CMK (cell line): ENCODE results near the gene ATG14.
"Not testable (repeated sequence)": the region's sequence is repeated elsewhere in the genome, so short reads cannot be mapped to it uniquely, and the experiment has no call there.

Source experiments
- DNase-seq: peaks from one replicate; pipeline ENCODE4 v3.0.0-alpha.2; 2010; ENCODE audit warnings: low read depth

Gene ATG14

DNA sequence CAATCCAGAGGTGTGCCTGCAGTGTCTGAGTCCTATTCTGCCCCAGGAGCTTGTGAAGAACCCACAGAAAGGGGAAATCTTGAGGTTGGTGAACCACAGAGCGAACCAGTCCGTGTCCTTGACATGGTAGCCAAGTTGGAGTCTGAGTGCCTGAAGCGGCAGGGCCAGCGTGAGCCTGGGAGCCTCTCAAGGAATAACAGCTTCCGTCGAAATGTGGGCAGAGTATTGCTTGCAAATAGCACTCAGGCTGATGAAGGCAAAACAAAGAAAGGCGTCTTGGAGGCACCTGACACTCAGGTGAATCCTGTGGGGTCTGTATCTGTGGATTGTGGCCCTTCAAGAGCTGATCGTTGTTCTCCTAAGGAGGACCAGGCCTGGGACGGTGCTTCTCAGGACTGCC lies 60.5 kb downstream of the ATG14 start:
- DNase-seq = no peak

DNA sequence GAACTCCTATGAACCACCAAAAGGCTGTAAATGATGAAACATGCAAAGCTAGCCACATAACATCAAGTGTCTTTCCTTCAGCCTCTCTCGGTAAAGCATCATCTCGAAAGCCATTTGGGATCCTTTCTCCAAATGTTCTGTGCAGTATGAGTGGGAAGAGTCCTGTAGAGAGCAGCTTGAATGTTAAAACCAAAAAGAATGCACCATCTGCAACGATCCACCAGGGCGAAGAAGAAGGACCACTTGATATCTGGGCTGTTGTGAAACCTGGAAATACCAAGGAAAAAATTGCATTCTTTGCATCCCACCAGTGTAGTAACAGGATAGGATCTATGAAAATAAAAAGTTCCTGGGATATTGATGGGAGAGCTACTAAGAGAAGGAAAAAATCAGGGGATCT lies 61.2 kb downstream of the ATG14 start:
- DNase-seq = no peak

DNA sequence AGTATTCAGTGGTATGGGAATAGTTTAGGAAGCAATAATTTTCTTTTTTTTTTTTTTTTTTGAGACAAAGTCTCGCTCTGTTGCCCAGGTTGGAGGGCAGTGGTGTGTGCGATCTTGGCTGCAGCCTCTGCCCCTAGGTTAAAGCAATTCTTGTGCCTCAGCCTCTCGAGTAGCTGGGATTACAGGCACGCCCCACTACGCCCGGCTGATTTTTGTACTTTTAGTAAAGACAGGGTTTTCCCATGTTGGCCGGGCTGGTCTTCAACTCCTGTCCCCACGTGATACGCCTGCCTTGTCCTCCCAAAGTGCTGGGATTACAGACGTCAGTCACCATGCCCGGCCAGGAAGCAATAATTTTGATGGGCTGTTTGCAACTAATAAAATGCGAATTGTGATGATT lies 62.1 kb downstream of the ATG14 start:
- DNase-seq = no peak

DNA sequence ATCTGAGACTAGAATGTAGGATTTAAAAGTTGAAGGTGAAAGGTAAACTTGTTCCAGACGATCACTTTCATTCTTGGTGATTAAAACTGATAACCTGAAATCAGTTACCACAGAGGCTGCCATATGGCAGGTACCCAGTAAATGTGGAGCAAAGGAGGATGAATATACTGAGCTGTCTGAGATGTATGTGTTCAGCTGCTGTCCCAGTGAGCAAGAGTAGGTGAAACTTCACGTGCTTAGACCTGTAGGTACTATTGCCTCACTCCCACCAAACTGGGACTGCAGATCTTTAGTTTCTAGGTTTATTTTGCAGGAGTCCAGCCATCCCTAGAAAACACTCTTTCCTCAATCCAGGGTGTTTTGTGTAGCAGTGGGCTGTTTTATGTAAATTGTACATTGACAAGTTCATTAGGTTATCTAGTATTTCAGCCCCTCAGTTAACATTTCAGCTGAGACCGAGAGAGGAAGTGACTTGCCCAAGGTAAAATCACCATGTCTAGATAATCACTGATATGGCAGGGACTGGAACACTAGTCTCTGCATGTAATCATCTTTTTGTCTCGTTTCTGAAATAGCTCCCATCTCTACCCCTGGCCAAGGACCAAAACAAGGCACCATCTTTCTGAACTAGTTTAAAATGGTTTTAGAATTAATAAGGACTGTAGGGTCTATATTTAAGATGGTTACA lies 62.7 kb downstream of the ATG14 start:
- DNase-seq = no peak

DNA sequence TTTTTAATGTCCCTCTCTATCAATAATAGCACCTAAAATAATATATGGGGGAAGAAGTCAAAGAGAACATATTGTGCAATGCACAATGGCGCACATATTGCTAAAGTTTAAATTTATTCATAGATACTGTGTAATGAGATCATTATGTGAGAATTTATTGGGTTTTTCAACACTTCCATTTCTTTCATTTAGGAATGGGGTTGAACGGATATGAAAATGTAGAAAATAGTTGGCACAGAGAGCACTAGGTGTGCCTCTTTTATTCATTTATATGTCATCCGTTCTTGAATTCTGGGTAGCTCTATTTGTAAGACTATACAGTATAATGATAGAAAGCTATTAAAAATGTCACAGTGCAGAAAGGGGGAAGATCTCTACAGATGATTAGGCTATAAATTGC lies 63.9 kb downstream of the ATG14 start:
- no peak for DNase-seq

DNA sequence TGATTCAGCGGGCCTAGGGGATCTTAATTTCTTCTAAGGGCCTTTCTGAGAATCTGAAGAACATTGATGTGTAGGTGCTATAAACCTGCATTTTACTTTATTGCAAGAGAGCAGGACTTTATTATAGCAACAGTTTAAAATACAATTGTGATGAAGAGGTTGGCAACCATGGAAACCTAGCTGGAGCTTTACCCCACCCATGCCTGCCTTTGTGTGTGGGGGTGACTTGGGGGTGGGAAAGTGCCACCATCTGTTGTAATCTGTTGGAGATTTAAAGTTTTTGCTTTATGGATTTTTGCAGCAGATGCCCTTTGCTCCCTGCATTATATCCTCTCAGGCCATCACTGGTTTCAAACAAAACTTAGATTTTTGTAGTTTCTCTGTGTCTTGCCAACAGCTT lies 64.6 kb downstream of the ATG14 start:
- no peak for DNase-seq

DNA sequence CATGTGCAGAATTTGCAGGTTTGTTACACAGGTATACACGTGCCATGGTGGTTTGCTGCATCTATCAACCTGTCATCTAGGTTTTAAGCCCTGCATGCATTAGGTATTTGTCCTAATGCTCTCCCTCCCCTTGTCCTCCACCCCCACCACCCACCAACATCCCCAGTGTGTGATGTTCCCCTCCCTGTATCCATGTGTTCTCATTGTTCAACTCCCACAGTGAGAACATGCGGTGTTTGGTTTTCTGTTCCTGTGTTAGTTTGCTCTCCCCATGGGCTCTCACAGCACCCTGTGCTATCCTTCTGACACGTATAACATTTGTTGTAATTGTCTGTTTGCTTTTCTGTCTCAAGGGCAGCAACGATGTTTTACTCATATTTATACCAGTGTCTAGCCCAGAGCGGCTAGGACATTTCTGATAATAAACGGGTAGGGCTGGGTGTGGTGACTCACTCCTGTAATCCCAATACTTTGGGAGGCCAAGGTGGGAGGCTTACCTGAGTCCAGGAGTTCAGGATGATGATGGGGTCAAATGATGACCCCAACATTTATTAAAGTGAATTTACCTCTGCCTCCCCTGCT lies 67.0 kb downstream of the ATG14 start:
- not testable (repeated sequence) for DNase-seq

DNA sequence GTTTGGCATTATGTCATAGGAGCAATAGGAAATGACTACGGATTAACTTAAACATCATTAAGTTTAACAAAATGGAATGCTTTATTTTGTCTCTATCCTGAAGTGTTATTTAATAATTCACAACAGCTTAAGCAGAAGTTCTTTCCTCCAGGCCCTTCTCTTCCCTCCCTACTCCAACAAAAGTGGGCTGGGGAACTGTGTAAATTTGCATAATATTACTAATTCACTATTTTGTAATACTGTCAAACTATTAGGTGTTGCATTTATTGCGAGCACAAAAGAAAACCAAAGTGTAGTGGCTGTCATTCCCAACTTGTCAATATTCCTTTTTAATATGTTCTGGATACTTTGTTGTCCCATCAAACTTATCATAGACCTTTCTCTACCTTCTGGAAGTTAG lies 69.8 kb downstream of the ATG14 start:
- DNase-seq = no peak

DNA sequence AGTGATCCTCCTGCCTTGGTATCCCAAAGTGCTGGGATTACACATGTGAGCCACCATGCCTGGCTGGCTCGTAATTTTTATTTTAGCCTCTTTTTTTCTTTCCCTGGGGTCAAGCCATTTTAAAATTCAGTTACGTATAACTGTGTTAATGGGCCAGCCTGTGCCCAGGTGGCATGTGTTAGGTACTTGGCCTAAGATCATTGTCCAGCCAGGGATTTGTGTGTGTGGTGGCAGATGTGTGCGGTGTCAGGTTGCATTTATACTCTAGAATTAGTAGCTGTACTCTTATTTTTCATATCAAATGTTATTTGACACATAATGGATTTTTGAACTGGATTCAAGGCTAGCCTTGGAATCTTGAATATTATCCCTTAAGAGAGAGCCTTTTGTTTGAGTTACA lies 71.1 kb downstream of the ATG14 start:
- DNase-seq = no peak

DNA sequence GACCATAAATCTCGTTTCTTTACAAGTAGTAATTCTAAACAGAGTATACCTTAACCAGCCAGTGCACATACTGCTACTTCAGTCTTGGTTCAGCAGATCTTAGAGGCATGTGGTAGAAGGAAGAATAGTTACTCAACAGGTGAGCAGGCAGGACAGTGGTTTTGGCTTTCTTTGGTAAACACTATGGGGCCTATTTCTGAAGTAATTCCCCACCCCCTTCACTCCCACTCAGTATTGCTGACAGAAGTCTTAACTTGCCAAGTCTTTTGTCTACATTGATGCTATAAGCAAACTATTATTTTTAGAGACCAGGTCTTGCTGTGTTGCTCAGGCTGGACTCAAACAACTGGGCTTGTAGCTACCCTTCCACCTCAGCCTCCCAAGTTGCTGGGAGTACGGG lies 71.9 kb downstream of the ATG14 start:
- DNase-seq = no peak

DNA sequence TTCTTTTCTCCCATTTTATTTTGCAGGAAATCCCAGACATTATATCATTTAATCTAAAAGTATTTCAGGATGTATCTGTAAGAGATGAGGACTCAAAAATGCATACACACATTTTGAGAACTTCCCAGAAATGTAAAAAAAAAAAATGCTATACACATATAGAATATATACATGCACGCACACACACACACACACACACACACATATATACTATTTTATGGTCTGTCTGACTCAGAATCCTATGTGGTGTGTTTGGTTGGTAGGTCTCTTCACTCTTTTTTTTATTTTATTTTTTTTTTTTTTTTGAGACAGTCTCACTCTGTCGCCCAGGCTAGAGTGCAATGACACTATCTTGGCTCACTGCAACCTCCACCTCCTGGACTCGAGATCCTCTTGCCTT lies 74.9 kb downstream of the ATG14 start:
- DNase-seq = no peak

DNA sequence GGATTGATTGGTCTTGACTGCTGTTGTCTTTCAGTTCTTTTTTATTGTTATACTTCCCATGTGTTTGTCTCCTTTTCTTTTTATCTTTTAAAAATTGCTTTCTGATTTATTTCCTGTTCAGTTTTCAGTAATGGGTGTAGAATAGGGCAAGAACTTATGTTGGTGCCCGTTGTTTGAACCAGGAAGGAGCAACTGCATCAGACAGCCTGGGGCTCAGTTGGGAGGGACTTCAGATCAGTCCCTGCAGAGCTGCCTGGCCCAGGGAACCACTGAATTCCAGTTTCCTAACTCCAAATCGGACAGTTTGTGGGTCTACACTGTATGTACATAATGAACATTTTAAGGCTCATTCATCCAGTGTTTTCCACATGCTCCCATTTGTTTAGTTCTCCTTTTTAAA lies 75.5 kb downstream of the ATG14 start:
- no peak for DNase-seq

DNA sequence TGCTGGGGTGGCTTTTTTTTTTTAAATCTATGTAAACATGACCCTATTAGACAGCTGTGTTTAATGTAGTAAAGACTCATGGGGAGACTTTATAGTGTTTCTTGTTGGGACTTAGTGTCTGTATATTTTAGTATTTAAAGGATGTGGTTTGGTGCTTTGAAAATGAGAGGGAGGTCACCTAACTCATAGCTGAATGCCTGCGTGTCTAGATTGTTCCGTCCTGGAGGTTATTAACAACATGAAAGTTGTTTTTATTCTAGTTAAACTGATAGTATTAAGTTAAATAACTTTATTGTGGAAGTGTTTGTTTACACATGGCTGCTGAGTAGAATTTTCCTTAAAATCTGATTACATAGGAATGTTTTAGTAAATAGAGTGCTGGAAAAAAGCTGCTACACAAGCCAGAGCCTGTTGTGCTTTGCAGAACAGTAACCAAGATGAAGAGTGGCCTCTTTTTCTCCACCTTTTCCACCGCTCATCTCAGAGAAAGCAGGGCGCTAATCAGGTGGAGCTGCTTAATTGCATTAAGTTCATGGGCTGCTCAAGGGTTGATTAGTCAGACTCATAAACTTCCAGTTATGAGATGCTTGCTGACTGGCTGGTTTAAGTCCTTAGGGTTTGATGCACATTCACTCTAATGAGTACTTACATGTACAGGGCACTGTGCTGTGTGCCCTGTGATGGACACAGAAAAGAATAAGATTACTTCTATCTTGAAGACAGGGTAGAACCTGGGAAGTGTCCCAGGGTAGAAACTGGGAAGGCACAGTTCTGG lies 77.7 kb downstream of the ATG14 start:
- DNase-seq = no peak

DNA sequence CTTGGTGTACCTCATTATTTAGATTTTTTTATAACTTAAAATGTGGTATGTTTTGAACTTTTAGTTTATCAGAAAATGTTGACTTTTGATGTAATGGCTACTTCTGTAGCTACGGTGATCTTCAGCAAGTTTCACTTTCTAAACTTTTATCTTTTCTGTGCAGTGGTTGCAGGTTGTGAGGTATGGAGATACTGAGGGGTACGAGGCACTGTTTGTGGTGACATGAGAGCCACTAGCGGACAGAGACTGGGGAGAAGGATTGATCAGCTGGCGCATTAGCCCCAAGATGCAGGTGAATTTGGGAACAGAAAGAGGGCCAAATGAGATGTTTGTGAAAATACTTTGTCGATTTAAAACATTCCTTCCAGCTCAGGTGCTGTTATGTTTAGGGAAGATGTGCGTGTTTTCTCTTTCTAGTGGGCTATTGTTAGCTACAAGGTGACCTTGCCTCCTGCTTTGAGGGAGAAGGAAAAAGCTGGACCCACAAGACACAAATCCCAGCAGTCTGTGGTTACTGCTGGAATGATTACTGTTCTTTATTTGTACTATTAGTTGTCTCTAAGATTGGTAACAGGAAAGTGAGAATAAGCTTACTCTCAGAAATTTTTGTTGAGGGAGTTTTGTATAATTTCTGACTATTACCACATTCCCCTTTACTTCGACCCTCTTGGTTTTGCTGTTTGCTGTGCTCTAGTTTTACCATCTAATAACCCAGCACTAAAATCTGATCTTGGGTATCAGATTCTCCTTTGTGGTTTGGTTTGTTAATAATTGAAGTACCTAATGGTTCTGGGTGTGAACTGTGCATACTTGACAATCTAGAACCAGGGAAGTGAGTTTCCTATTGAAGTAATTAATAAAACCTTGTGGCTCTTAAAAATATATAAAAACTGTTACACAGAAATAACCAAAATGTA lies 78.7 kb downstream of the ATG14 start:
- no peak for DNase-seq

DNA sequence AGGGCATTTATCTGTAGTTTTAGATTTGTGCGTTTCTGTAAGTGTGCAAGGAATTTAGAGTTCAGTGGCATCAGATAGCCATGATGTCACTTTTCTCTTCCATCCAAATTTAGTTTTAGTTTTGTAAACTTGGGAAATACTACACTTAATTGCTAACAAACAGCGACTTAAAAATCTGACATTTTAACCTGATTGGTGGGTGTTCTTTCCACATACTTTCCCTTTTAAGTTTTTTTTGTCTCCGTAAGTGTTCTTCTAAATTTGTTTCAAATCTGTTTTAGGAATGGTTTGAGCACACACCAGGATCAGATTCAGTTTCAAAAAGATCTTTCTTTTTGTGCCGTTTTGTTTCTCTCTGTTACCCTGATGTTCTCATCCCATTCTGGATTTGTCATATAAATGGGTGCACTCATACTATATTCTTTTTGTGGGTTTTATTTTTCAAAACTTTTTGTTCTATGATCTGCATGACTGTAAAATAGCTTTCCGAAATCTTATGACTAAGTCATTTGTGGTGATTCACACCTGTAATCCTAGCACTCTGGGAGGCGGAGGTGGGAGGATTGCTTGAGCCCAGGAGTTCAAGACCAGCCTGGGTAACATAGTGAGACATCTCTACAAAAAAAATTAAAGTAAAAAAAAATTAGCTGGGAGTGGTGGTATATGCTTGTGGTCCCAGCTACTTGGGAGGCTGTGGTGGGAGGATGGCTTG lies 81.5 kb downstream of the ATG14 start:
- no peak for DNase-seq

DNA sequence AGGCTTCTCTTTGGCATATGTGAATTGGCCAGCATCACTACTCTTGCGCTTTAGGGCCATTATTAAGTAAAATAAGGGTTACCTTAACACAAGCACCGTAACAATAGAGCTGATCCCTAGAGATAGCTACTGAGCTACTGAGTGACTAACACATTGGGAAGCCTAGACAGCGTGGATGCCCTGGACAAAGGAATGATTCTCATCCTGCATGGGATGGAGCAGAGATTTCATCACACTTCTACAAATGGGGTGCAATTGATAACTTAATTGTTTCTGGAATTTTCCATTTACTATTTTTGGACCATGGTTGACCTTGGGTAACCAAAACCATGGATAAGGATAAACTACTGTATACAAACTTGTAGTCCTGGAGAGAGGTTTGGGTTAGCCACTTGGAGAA lies 83.3 kb downstream of the ATG14 start:
- DNase-seq = no peak

DNA sequence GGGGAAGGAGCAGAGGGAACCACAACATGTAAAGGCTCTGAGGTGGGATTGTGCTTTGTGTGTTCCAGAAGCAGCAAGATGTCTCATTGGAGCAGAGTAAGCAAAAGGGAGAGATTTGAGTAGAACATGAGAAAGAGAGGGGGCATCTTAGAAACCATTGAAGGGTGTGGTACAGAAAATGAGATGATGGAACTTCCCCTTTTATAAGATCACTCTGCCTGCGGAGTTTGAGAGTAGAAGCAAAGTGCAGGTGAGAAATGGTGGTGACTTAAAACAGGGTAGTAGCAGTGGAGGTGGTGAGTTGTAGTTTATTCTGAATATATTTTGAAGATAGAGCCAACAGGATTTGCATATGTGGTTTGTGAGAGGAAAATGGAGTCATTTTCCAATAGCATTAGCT lies 84.5 kb downstream of the ATG14 start:
- DNase-seq = no peak

DNA sequence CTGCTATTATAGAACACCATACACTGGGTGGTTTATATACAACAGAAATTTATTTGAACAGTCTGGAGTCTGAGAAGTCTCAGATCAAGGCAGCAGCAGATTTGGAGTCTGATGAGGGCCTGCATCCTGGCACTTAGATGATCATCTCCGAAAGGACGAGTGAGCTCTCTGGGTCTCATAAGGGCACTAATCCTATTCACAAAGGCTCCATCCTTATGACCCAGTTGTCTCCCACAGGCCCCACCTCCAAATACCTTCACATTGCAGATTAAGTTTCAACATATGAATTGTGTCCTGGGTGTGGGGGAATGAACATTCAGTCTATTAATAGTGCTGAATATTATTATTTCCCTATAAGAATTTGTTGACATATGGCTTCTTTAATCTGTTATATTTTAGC lies 86.8 kb downstream of the ATG14 start:
- no peak for DNase-seq

DNA sequence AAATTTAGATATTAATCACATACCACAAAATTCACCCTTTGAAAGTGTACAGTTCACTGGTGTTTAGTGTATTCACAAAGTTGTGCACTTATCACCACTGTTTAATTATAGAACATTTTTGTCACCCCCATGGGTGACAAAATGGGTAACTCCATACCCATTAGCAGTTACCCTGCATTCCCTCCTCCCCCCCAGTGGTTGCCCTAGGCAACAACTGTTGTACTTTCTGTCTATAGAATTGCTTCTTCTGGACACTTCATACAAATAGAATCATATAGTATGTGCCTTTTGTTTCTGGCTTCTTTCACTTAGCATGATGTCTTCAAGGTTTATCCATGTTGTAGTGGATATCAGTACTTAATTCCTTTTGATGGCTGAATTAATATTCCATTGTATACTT lies 87.7 kb downstream of the ATG14 start:
- no peak for DNase-seq

DNA sequence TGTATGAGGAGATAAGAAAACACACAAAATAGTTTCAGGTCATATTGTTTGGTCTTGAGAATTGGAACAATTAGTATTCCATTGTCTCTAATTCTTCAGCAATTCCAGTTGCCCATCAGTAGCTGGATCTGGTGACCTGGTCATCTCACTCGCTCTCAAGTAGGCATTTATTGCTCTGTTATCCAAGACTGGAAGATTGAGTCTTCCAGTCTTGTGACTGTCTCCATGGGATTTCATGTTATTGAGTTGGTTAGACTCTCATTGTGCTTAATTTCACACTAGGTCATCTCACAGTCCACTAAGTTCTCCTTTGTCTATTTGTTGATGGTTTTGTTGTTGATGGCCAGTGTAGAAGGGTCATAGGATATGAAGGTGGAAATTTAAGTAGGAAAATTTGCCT lies 92.9 kb downstream of the ATG14 start:
- no peak for DNase-seq

DNA sequence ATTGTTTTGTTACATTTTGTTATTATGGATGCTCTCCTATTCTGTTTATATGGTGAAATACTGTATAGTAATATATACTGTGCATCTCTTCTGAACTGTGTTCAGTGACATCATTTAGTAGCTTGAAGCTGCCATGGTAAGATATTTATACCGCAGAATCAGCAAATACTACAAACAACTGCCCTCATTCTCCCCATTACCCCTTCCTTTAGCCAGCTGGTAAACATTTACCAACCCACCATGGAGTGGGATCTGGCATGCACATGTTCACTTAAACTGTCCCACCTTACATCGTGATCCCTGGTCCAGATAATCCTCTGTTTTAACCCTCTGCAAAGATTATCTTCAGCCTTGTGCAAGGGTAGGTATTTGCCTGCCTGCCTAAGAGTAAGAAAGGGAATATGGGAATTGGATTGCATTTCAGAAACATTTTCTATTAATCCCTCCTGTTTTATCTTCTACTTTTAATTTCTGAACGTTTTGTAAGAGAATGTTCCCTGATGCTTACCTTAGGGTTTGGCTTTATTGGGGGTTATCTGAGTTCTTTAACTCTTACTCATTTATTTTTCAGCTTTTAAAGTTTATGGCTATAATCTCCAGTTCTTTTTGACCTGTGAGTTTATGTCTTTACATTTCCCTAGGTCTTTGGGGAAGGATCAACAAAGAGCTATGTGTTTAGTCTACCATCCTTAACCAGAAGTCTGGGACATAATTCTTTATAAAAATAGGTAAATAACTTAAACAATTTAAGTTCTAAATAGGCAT lies 93.9 kb downstream of the ATG14 start:
- DNase-seq = no peak
